Stimulated activated CD4-positive, alpha-beta T cell treated with anti-CD3 and anti-CD28 coated beads, Interleukin-2, amount 100 ng/mL, for 24 hours (primary cell): ENCODE measurements around the gene NUMB.

Experiments
- DNase-seq, 2 donors: peaks; one replicate each; pipeline ENCODE4 v3.0.0-alpha.2; 2020

Gene NUMB

DNA sequence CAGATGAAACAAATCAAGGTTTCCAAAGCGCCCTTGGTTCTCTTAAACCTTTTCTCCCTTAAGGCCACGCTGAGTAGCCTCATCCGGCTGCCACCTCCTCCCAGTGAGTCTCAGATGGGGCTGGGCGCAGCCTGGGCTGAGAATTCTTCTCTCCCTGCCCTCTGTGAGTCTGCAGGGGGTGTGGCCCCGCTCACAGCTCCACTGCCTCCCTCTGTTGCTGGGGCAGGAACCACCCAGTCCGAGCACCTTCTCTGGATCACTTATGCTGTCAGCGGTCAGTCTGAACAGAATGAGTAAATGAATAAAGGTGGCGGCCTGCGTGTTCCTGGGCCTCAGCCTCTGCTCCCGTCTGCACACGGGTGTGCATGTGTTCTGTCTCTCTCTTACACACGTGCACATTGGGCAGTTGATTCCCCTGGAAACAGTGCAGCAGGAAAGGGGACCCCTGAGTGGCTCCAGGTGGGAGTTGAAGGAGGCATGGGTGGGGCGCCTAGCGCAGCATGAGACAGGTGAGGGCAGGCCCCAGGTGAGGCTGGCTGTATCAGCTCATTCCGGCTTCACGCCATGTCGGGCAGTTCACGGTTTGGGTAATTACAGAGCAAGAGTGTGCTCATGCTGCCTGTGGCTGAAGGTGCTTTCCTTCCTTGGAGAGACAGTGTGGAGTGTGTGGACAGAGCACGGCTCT lies 216.7 kb downstream of the NUMB start:
- no peak for DNase-seq

DNA sequence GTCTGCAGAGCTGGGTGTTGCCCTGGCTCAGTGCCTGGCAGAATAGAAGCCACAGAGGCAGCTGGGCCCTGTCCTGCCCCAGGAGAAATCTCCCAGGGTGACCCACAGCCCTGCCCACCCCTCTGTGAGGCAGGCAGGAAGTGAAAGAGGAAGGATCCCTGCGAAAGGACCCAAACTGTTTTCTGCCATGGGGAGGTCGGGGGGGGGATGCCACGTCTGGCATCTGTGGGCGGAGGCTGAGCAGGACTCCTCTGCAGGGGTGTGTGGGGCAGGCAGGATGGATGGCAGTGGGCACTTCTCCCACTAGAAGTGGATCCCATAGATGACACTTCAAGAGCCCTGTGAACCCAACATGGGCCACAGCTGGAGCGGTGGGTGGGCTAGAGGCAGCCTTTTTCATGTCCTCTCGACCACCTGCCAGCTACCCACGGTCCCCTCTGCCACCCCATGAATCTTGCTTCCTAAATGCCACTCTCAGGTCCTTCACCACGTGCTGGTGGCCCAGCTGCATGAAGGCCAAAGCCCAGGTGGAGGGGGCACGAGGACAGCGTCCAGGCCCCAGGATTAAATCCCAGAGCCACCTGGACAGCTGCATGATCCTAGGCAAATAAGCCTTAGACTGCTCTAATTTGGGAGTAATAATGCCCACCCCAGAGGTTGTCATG lies 217.4 kb downstream of the NUMB start:
- DNase-seq: no peak

DNA sequence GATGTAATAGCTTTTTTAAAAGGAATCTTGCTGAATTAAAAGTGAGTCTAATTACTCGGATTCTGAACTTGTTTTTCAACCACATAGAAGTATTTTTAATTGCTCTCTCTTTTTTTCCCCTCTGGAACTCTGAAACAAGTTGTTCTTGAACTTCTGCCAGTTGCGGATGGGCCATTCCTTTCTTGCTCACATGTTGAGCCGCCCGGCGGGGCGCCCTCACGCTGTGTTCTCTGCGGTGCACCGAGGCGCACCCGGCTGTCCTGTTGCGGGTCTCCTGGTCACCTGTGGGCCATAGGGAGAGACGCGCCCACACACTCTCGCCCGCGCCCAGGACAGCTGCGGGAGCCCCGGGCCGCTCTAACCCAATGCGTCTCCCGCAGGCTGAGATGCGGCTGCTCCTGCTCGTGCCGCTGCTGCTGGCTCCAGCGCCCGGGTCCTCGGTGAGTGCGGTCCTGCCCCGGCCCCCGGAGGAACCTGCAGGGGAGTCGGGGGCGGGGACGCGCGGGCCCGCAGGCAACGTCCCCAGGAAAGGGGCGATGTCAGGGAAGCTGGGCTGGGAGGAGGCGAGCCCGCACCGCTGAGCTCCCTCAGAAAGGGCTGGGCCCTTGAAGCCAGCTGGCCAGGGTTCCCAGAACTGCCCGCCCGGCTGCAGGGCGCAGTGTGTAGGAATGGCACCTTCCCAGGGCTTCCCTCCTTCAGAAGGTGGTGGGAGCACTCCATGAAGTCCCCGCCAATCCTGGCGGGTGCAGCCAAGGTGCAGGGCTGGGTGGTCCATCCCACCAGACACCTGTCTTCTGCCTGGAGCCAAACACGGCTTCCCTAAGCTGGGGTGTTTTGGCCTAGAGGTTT lies 218.7 kb downstream of the NUMB start:
- DNase-seq: no peak

DNA sequence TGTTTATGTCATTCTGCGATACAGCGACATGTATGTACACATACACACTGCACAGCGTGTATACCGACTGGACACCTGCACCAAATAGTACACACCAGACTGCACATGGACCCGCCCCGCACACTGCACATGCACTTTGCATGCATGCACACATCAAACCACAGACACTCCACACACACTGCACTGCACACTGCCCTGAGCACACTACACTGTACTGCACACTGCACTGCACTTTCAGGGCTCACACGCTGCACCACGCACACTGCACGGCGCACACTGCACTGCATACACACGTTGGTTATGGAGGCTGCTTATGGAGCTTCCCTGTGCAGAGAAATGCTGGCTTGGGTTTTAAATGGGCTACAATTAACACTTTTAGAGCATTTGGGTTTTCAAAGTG lies 219.4 kb downstream of the NUMB start:
- DNase-seq: no peak

DNA sequence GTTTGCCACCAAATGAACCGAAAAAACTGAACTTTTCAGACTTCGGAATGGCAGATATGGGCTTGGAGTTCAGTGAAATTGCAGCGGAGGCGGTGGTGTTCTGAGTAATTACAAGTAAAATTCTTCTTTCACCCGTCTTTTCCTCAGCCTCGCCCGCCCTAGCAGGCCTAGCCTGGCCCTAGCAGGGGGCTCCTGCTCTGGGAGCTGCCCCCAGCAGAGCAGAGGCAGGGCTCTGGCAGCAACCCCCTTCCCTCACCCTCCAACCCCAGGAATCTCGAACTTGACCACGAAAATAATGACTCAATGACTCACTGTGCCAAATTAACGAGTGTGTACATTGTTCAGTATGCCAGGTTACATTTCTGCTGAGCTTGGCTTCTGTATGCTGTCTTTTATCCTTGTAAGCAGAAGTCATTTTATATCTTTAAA lies 219.9 kb downstream of the NUMB start:
- no peak for DNase-seq

DNA sequence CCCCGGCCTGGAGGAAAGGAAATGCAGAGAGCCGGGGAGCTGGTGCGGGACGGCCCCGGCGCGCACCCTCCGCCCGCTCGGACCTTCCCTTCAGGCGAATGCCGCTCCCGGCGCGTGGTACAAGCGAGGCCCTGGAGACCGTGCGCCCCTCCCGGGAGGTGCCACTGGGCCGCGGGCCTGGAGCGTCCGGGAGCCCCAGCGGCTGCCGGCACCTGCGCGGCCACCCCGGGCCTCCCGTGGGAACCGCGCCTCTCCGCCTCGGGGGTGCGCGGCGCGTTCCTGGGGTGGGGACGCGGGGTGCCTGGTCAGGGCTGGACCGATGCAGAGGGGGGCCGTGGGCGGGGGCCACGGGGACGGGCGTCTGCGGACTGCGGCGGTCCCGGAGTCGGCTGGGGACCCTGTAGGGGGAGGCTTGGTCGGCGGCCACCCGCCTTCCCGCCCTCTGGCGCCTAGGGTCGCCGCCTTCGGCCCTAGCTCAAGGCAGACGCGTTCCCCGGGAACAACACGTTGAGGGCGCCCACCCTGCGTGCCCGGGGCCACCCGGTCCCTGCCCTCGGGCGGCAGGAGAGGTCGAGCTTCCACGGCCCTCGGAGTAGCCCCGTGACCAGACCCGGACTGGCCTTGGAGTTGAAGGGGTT lies 220.4 kb downstream of the NUMB start:
- DNase-seq: no peak

DNA sequence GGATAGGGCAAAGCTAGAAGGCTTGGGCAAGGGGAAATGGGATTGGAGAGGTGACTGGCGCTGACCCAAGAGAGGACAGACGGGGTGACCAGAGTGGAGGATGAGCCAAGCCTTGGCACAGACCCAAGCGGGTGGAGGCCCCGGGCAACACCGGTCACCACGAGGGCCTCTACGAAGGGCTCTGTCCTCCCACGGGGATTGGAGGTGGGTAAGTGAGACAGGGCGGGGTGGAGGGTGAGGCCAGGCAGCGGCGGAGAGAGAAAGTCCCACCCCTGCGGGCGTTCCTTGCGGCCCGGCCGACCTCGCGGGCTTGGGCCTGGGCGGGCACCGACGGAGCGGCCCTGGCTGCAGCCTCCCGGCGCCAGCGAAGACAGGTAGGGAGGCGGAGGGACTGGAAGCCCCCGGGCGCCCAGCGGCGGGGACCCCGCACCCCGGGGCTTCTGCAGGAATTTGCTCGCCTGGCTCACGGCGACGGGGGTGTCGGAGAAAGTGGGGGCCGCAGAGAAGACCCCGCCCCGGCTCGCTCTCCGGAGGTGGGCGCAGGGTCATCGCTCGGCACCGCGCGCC lies 221.0 kb downstream of the NUMB start, which contains the start of gene PAPLN:
Gene PAPLN (plus strand): TSS at position 288 of the 567 bp plus-strand sequence. CDS start 2,273 bp downstream, outside the sequence.
- no peak for DNase-seq

DNA sequence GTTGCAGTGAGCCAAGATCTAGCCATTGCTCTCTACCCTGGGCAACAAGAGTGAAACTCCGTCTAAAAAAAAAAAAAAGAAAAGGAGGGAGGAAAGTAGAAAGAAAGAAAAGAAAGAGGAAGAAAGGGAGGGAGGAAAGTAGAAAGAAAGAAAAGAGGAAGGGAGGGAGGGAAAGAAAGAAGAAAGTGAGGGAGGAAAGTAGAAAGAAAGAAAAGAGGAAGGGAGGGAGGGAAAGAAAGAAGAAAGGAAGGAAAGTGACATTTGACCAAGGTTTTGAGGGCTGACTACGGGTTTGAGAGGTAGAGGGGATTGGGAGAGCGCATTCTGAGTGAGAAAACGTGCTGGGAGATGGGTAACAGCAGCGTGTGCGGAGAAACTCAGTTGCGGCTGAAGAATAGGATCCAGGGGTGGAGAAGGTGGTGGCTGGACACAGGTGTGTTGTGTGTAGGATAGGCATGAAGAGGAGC lies 221.6 kb downstream of the NUMB start:
- DNase-seq: no peak

DNA sequence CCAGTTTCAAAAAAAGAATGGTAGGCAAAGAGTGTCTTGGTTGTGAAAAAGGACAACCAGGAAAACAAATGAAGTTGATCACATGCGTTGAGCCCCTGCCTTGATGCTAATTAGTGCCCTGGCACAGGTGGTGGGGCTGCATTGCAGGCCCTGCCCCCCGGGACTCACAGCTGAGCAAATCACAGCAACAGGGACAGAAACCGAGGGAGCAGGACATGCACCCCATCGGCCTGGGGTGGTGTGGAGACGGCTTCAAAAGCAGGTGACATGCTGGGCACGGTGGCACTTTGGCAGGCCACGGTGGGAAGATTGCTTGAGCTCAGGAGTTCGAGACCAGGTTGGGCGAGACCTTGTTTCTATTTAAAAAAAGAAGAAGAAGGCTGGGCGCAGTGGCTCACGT lies 222.2 kb downstream of the NUMB start:
- DNase-seq: no peak

DNA sequence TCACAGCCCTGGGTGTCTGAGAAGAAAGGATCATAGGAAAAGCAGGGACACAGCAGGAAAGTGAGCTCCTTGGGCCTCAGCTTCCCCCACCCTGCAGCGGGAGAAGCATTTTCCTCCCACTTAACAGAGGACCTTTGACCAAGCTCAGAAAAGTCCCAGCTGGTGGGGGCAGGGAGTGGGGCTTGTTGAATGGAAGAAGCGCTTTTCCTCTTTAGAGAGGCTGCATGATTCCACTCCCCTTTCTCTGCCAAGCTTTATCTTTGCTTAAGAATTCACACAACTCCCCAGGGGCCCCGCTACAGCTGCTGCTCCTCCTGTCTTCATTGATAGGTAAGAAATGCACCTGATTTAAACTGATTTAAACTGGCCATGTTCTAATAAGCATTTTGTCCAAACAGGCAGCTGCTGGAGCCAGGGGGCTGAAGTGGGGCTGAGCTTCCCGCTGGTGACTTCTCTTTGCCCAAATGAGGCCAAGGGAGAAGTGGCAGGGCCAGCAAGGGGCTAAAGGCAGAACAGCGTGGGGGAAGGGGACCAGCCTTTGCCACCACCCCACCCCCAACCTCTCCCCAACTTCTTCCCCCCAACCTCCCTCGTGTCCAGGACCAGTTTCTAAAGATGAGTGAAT lies 222.7 kb downstream of the NUMB start:
- no peak for DNase-seq

DNA sequence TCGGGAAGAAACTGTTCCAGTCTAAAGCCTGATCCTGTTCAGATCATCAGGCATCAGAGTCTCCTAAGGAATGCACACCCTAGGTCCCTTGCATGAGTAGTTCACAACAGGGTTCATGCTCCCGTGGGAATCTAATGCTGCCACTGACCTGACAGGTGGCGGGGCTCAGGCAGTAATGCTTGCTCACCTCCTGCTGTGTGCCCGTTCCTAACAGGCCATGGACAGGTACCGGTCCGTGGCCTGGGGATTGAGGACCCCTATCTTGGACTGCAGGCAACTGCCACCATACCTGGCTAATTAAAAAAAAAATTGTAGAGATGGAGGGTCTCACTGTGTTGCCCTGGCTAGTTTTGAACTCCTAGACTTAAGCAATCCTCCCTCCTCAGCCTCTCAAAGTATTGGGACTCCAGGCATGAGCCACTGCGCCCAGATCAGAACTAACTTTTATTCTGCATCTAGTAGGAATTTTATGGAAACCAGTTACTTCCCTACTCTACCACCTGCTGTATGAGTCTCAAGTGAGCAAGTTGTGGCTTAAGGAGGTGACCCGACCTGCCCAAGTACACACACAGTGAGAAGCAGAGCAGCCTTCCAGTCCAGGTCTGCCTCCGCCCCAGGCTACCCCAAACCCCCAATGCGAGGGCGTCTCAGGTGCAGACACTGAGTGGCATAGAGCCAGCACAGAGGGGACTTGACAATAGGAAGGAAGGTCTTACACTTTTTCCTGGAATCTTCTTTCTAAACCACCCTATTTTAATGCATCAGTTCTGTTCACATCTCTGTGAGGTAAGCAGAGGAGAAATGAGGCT lies 223.6 kb downstream of the NUMB start:
- DNase-seq: no peak

DNA sequence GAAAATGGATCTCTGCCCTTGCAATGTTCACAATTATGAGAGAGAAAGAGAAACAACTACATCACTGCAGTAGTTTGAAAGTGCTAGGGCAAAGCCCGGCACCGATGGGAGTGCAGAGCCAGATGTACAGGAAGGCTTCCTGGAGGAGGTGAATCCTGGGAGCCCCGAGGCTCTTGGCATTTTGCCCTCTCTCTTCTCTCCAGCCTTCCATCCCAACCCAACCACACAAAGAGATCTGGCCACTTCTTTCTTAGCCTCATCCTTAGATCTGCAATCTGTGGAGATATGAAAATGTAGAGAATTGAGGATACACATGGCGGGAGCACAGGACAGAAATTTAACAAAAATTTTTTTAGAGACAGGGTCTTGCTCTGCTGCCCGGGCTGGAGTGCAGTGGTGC lies 224.3 kb downstream of the NUMB start:
- DNase-seq: no peak

DNA sequence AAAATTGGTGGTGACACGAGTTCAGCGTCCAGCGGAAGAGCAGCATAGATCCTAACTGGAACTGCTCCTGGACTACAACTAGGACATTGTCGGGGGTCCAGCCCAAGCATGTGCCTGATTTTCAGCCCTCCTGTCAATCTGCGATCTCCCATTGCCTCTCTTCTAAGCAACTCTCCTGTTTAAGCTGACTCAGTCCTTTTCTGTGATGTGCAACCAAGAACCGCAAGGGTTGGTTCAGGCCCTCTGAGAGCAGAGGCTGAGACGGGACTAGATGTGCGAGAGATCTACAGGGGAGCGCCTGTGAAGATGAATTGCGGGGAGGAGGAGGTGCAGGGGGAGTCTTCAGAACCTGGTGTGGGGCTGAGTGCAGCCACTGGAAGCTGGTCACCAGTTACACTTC lies 224.8 kb downstream of the NUMB start:
- no peak for DNase-seq

DNA sequence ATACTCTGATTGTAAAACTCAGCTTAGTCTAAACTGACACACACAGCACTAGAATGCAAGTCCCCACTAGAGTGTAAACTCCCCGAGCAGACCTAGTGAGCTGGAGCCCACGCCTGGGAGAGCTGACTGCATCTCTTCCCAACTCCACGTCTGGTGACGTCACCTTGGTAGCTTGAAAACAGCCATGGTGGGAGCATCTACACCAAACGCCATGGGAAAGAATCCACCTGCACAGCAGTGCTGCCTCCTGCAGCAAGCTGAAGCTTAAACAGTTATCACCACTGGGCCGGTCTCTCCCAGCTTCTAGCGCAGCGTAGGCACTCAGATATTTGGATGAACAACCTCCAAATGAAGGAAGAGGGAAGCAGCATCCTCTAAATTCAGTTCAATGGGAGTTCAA lies 225.4 kb downstream of the NUMB start:
- no peak for DNase-seq

DNA sequence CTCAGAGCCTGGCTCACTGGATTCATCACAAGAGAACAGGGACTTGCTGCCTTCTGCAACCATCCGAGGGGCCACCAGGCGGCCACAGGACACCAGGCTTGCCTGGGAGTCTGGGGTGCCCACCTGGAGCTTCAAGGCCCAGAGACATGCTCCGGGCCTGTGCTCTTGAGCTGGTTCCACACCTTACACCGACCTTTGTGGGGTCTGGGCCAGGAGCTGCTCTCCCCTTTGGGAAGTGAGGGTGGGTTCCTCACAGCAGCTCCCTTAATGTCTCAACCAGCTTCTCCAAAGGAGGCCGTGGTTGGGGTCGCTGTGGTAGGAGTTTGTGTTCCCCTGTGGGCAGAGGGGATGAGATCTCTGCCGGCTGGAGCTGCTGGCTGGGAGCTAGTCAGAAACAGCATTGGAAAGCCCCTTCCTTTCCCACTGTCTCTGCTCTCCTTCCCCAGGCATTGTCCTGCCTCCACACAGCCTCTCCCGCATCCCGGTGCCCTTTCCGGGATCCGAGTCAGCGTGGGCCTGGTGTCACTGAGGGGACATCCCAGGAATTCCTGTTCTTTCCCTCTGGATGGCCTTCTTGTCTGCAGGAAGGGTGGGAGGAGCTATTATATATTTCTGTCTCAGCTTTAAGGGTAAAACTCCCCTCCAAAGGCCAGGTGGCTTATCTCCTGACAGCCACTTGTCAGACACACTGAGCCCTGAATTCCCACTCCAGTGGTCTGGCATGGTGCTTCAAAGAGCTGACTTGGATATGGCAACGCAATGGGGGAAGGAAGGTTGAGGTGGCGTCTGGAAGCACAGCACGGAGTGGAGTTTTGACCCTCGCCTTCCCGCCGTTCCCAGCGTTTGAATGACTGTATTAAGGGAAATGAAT lies 226.1 kb downstream of the NUMB start:
- no peak for DNase-seq

DNA sequence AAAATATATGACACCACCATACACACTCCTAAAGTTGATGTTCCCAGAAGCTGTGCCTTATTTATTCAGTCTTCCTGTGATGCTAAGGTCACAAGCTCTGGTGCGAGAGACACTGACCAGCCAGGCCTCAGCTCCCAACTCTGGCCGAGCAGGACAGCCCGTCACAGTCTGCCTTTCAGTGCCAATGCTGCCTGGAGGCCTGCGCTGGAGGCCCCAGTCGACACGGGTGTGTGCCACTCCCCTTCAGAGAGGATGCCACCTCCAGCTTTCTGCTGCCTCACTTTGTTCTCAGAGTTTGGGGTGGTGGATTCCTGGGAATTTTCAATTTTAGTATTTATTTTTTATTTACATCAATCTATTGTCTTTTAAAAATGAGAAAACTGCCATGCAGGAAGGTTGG lies 228.3 kb downstream of the NUMB start:
- no peak for DNase-seq

DNA sequence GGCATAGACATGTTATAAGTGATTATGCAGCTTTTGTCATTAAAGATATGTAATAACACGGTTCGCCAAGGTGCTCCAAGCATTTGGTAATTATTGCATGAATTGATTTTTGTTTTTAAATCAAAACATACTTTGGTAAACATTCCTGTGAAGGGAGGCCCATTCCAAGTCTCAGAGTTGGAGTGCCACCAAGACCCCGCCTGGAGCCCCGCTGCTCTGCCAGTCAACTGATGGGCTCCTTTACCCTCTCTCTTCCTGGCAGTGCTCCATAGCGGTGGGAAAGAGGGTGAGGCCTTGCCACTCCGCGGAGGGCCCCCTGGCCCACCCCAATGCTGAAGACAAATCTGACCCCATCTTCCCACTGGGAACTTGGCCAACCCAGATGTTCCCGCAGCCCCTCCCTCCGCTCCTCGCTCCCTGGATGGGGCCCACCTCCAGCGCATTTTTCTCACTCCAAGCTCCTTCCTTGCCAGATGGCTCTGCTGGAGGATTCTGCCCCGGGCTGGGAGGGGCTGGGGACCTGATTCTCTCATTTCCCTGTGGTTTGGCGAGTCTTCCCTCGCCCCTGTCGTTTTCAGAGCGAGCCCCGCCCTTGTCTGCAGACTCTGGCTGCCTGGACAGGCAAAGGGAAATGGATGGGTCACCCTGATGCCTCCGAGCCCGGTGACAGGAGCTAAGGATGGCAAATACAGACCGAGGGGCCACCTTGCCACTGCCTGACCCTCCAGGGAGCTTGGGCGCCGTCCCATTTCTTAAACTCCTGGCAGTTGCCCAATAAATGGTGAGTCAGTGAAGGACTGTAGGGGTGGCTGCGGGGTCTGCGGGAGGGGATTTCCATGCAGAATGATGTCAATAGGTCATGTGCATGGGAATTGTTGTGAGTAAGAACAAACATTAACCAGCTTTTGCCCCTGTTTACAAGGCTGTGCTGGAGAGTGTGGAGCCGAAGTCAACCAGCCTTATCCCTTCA lies 230.2 kb downstream of the NUMB start:
- no peak for DNase-seq

DNA sequence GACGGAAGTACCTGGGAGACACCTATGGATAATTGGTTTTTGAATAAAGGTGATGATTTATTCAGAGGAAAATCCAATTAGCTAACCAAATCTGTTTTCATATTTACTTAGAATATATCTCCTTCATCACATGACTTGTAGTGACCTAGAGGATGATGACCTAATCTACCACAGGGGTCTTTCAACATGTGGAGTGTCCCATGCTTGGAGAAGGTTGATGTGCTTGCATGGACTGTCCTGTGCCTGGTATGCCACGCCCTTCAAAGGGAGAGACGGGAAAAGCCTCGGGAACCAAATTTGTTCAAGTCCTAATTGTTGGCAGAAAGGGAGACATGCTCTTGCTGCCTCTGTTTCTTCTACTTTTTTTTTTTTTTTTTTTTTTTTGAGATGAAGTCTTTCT lies 232.8 kb downstream of the NUMB start:
- DNase-seq: no peak
